ENCODE data around the gene ALK.

ALK gene

DNA sequence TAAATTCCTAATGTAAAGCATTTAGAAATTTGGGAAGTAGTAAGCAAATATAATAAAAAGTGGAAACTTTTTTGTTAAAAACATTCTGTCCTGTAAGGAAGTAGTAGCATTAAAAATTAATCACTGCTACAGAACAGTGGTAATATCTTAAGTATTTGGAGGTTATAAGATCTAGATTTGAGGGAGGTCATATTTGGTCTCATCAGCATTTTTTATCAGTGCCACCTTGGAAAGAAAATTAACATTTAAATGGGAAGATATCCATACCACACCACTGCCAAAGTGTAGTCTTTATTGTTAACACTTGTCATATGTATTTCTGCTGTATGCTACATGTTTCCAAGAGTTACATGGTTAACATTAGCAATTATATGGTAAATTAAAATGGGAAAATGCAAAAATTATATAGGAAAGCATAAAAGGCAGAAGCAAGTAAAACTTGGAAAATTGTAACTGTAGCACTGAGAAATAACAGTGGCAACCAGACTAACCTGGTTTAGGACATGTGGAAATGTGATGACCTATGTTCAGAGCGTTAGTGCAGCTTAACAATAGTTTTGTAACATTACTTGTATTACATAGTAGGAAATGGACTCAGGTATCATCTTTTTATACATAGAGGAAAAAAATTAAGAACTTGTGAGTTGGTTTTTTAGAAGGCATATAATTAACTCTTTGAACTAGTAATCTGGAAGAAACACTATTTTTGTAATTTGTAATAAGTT lies 759.0 kb downstream of the ALK start:
- DNase-seq, result no peak

DNA sequence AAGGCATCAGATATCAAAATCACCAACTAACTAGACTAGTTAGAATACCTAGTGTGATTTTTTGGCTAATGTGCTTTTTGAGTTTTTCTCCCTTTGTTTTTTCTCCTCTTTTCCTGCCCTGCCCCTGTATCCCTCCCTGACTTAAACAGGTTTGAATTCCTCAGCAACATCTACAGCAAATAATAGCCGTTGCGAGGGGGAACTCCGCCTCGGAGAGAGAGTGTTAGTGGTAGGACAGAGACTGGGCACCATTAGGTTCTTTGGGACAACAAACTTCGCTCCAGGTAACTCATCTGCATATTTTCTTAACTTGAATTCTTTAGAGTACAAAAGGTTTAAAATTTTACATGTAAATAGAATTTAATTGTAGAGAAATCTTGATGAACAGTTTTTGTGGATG lies 761.2 kb downstream of the ALK start:
- DNase-seq, result no peak

GRCh38 chr2:29159125-29159524 lies 762.3 kb downstream of the ALK start:
- no peak for DNase-seq

DNA sequence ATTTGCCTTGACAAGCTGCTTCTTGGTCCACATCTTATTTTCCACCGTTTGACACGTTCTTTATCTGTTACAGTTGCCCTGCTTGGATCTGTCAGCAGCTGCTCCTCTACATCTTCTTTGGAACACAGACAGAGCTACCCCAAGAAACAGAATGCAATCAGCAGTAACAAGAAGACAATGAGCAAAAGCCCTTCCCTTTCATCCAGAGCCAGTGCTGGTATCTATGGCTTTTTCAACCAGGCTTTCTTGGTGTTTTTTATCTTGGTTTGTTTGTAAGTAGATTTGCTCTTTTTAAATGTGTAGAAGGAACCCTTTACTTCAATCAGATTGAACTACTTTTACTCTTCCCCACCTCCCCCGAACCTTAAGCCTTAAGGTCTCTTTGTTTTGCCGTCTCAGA lies 764.3 kb downstream of the ALK start:
- no peak for DNase-seq

DNA sequence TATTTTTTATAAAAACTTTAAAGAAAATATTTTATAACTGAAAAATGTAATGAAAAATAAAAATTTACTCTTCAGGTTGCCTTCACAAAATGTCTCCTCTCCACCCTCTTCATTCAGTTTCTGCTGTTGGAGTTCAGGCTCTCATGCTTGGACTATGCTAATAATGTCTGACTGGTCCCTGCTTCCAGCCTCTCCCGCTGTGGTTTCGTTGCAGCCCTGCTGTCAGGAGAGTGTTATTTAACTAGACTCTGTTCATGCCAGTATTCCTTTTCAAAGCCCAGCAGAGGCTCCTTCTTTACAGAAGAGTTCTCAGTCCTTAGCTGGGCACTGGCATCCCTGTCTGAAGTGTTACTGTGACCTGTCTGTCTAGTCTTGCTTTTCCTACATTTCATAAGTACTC lies 765.8 kb downstream of the ALK start:
- no peak for DNase-seq

GRCh38 chr2:29154610-29155009 lies 766.8 kb downstream of the ALK start:
- no peak for DNase-seq

GRCh38 chr2:29147963-29148362 lies 773.4 kb downstream of the ALK start:
- no peak for DNase-seq

GRCh38 chr2:29146197-29146596 lies 775.2 kb downstream of the ALK start:
- no peak for DNase-seq

GRCh38 chr2:29143657-29144056 lies 777.7 kb downstream of the ALK start:
- DNase-seq, result no peak

Data from NCI-H146 (cell line).